Neutrophil (primary cell): ENCODE measurements around the gene TNRC18.

Experiments
- H3K27ac ChIP-seq: fragments of 200-600 bp; sonication (generic); 2 replicates; pipeline ENCODE4 v1.5.1; 2016; ENCODE audit warnings: mild to moderate bottlenecking, moderate library complexity
- H3K27me3 ChIP-seq: fragments of 200-600 bp; sonication (generic); 2 replicates; pipeline ENCODE4 v1.6.0; 2016; ENCODE audit warnings: mild to moderate bottlenecking
- H3K36me3 ChIP-seq: fragments of 200-600 bp; sonication (generic); 2 replicates; pipeline ENCODE4 v1.5.1; 2017
- H3K4me1 ChIP-seq, 2 experiments: fragments of 200-600 bp in 1 of 2; sonication (generic) in 1 of 2; 1 replicate in 1 of 2; 2 replicates in 1 of 2; pipeline versions ENCODE4 v1.5.1 to v1.6.1; 2013 to 2016; ENCODE audit warnings: low read depth in 1 of 2, low read length in 1 of 2, mild to moderate bottlenecking in 1 of 2, moderate library complexity in 1 of 2; ENCODE audit not compliant: control insufficient read depth in 1 of 2, insufficient read depth in 1 of 2
- H3K4me3 ChIP-seq, 2 experiments: fragments of 200-600 bp in 1 of 2; sonication (generic) in 1 of 2; 1 replicate in 1 of 2; 2 replicates in 1 of 2; pipeline ENCODE4 v1.5.1; 2013 to 2016; ENCODE audit warnings: low read depth in 1 of 2, low read length in 1 of 2, mild to moderate bottlenecking in 1 of 2, moderate library complexity in 1 of 2
- H3K9me3 ChIP-seq: fragments of 200-600 bp; sonication (generic); 2 replicates; pipeline ENCODE4 v1.5.1; 2016
- TF ChIP-seq, protein P1 (sequence below): fragments of 200-600 bp; sonication (generic); IDR thresholded peaks from 2 replicates; pipeline ENCODE4 v1.5.1; 2016; ENCODE audit warnings: antibody characterized with exemption

The TNRC18 gene

DNA sequence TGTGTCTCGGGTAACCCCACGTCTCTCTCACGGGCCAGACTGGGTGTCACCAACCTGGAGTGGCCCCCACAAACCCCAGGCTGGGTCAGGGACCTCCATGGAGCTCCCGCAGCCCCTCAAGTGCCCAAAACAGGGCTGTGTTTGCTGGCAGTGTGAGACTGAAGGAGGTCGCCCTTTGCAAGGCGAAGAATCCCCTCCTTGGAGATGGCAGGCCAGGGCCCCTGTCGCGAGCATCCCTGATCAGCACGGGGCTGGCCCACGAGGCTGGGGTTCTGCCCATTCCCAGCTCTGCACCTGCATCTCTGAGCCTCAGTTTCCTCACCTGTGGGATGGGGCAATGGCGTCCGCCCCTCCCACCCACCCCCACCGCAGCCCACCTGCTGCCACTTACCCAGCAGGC lies 78.5 kb downstream of the TNRC18 start:
- Histone ChIP-seq H3K9me3 (no peaks in the 10 kb centered on the region), H3K4me3 (no peak overlapping the region), H3K27me3 (no peaks in the 10 kb centered on the region), H3K27ac (no peak overlapping the region), H3K36me3 (peaks cover 89% of the 10 kb centered on the region), H3K4me1 (no peaks in the 10 kb centered on the region)
- TF ChIP-seq, protein P1, sequence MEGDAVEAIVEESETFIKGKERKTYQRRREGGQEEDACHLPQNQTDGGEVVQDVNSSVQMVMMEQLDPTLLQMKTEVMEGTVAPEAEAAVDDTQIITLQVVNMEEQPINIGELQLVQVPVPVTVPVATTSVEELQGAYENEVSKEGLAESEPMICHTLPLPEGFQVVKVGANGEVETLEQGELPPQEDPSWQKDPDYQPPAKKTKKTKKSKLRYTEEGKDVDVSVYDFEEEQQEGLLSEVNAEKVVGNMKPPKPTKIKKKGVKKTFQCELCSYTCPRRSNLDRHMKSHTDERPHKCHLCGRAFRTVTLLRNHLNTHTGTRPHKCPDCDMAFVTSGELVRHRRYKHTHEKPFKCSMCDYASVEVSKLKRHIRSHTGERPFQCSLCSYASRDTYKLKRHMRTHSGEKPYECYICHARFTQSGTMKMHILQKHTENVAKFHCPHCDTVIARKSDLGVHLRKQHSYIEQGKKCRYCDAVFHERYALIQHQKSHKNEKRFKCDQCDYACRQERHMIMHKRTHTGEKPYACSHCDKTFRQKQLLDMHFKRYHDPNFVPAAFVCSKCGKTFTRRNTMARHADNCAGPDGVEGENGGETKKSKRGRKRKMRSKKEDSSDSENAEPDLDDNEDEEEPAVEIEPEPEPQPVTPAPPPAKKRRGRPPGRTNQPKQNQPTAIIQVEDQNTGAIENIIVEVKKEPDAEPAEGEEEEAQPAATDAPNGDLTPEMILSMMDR = no peak

GRCh38 chr7:5344342-5344741 lies 79.3 kb downstream of the TNRC18 start:
- no peaks in the 10 kb centered on the region for H3K4me1 ChIP-seq
- H3K36me3 ChIP-seq = peaks cover 89% of the 10 kb centered on the region
- TF ChIP-seq, protein P1 = no peak
- no peak overlapping the region for H3K4me3 ChIP-seq
- no peak overlapping the region for H3K27ac ChIP-seq
- H3K9me3 ChIP-seq = no peaks in the 10 kb centered on the region
- no peaks in the 10 kb centered on the region for H3K27me3 ChIP-seq

DNA sequence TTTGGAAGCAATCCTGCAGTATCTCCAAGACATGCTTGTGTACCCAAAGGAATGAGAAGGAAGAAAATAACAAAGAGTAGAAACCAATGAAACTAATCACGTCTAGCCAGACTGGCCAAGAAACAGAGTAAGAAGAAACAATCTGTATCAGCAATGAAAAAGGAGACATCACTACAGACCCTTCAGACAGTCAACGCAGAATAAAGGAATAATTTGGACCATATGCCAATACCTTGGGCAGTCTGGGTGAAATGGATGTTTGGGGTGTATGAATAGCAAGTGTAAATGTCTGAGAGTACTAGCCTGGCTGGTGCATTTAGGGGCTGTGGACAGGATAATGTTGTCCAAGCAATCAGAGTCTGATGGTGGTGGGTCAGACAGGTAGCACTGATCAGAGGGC lies 79.8 kb downstream of the TNRC18 start:
- no peaks in the 10 kb centered on the region for H3K4me1 ChIP-seq
- H3K27ac ChIP-seq = no peak overlapping the region
- H3K36me3 ChIP-seq = peaks cover 87% of the 10 kb centered on the region
- H3K27me3 ChIP-seq = no peaks in the 10 kb centered on the region
- TF ChIP-seq, protein P1 = no peak
- no peaks in the 10 kb centered on the region for H3K9me3 ChIP-seq
- no peak overlapping the region for H3K4me3 ChIP-seq

GRCh38 chr7:5342631-5343030 lies 81.0 kb downstream of the TNRC18 start:
- Histone ChIP-seq H3K36me3 (peaks cover 82% of the 10 kb centered on the region), H3K9me3 (no peaks in the 10 kb centered on the region), H3K4me1 (no peaks in the 10 kb centered on the region), H3K27ac (peak overlapping the region; percentile 35), H3K27me3 (no peaks in the 10 kb centered on the region), H3K4me3 (no peak overlapping the region)
- TF ChIP-seq, protein P1 = no peak

GRCh38 chr7:5339955-5340354 lies 83.7 kb downstream of the TNRC18 start:
- Histone ChIP-seq H3K4me1 (no peaks in the 10 kb centered on the region), H3K9me3 (no peaks in the 10 kb centered on the region), H3K36me3 (peaks cover 64% of the 10 kb centered on the region), H3K27me3 (no peaks in the 10 kb centered on the region), H3K27ac (no peak overlapping the region), H3K4me3 (no peak overlapping the region)
- TF ChIP-seq, protein P1 = no peak

- Histone ChIP-seq H3K4me1 (peaks cover 4 to 16% of the 10 kb centered on the region in 2 experiments), H3K27me3 (no peaks in the 10 kb centered on the region), H3K27ac (no peak overlapping the region), H3K9me3 (no peaks in the 10 kb centered on the region), H3K36me3 (peaks cover 63% of the 10 kb centered on the region), H3K4me3 (no peak overlapping the region)
- TF ChIP-seq, protein P1 = no peak
Observed at GRCh38 chr7:5337047-5337446, 86.6 kb downstream of the TNRC18 start.
